Measurements from ENCODE around the gene RPL10.

- TF ChIP-seq GABPB1 (CRISPR knock-in tag; IDR thresholded peaks at IDR 0.05) (no peak), IFI16 (CRISPR knock-in tag; IDR thresholded peaks at IDR 0.05) (no peak)
These were observed 23.6 kb upstream of the RPL10 start, which contains the start of gene FLNA for GRCh38 chrX:154374313-154375155.

Measured in K562 (cell line).